Neuronal stem cell (in vitro differentiated cells): ENCODE data around the gene C9orf40.

Experiments
- DNase-seq: peaks from one replicate; pipeline ENCODE4 v3.0.0-alpha.2; 2013; ENCODE audit warnings: low spot score
- H2AFZ ChIP-seq: one replicate; pipeline ENCODE4 v1.6.1; 2013; ENCODE audit warnings: mild to moderate bottlenecking, low read length, inconsistent platforms
- H2AK5ac ChIP-seq: 2 replicates; pipeline ENCODE4 v1.6.1; 2013; ENCODE audit warnings: low read depth, mild to moderate bottlenecking, inconsistent platforms, low read length, moderate library complexity, mixed read lengths
- H2BK120ac ChIP-seq: 2 replicates; pipeline ENCODE4 v1.6.1; 2013; ENCODE audit warnings: low read depth, mild to moderate bottlenecking, inconsistent platforms, low read length, moderate library complexity, mixed read lengths
- H2BK12ac ChIP-seq: one replicate; pipeline ENCODE4 v1.6.1; 2013; ENCODE audit warnings: low read length, inconsistent platforms
- H2BK15ac ChIP-seq: 2 replicates; pipeline ENCODE4 v1.6.1; 2013; ENCODE audit warnings: mild to moderate bottlenecking, low read length, inconsistent platforms, mixed read lengths
- H2BK5ac ChIP-seq: one replicate; pipeline ENCODE4 v1.6.1; 2013; ENCODE audit warnings: inconsistent platforms, mild to moderate bottlenecking, low read length, moderate library complexity
- H3K14ac ChIP-seq: one replicate; pipeline ENCODE4 v1.6.1; 2013; ENCODE audit warnings: low read length, inconsistent platforms
- H3K18ac ChIP-seq: 2 replicates; pipeline ENCODE4 v1.6.1; 2013; ENCODE audit warnings: low read length, inconsistent platforms
- H3K23ac ChIP-seq: 2 replicates; pipeline ENCODE4 v1.6.1; 2013; ENCODE audit warnings: low read depth, mild to moderate bottlenecking, mixed read lengths, low read length, inconsistent platforms; ENCODE audit not compliant: poor library complexity
- H3K27ac ChIP-seq: replicated peaks from 3 replicates; pipeline ENCODE4 v1.5.1; 2013; ENCODE audit warnings: low read length, inconsistent platforms
- H3K27me3 ChIP-seq, 3 experiments: 2 replicates each; pipeline ENCODE4 v1.6.1; 2013; ENCODE audit warnings: low read length in 3 of 3, mild to moderate bottlenecking in 2 of 3, inconsistent platforms in 1 of 3, low read depth in 1 of 3, mixed read lengths in 1 of 3, moderate library complexity in 1 of 3; ENCODE audit not compliant: control insufficient read depth in 3 of 3, insufficient read depth in 3 of 3
- H3K36me3 ChIP-seq, 2 donors: replicated peaks in 1 of 2; 2 replicates each; pipeline ENCODE4 v1.6.1; 2013; ENCODE audit warnings: low read length in 2 of 2; ENCODE audit not compliant: control insufficient read depth in 2 of 2, insufficient read depth in 2 of 2
- H3K4ac ChIP-seq: 2 replicates; pipeline ENCODE4 v1.6.1; 2013; ENCODE audit warnings: inconsistent platforms, mild to moderate bottlenecking, low read length, moderate library complexity
- H3K4me1 ChIP-seq, 2 donors: 1 replicate in 1 of 2; 2 replicates in 1 of 2; pipeline ENCODE4 v1.6.1; 2013; ENCODE audit warnings: low read length in 2 of 2, low read depth in 1 of 2; ENCODE audit not compliant: control insufficient read depth in 2 of 2, insufficient read depth in 1 of 2
- H3K4me2 ChIP-seq: one replicate; pipeline ENCODE4 v1.6.1; 2013; ENCODE audit warnings: mild to moderate bottlenecking, low read length, inconsistent platforms; ENCODE audit not compliant: insufficient read depth, poor library complexity, severe bottlenecking
- H3K4me3 ChIP-seq, 2 donors: 2 replicates each; pipeline ENCODE4 v1.5.1; 2013; ENCODE audit warnings: low read length in 2 of 2, mild to moderate bottlenecking in 2 of 2, inconsistent platforms in 1 of 2, moderate library complexity in 1 of 2
- H3K79me1 ChIP-seq: one replicate; pipeline ENCODE4 v1.6.1; 2013; ENCODE audit warnings: low read depth, mild to moderate bottlenecking, inconsistent platforms, low read length, moderate library complexity
- H3K9ac ChIP-seq: one replicate; pipeline ENCODE4 v1.6.1; 2013; ENCODE audit warnings: mild to moderate bottlenecking, low read depth, low read length, inconsistent platforms; ENCODE audit not compliant: poor library complexity
- H3K9me3 ChIP-seq, 2 donors: replicated peaks in 1 of 2; 2 replicates each; pipeline versions ENCODE3 to v1.6.1; 2013; ENCODE audit warnings: low read length in 2 of 2, mild to moderate bottlenecking in 2 of 2, inconsistent platforms in 1 of 2, low read depth in 1 of 2, mixed read lengths in 1 of 2, moderate library complexity in 1 of 2; ENCODE audit not compliant: control insufficient read depth in 2 of 2, insufficient read depth in 1 of 2
- H4K8ac ChIP-seq: one replicate; pipeline ENCODE4 v1.6.1; 2013; ENCODE audit warnings: low read depth, mild to moderate bottlenecking, inconsistent platforms, low read length, moderate library complexity
- H4K91ac ChIP-seq: one replicate; pipeline ENCODE4 v1.6.1; 2013; ENCODE audit warnings: low read length, low read depth, mild to moderate bottlenecking, inconsistent platforms; ENCODE audit not compliant: poor library complexity
- WGBS, 2 donors: extraction: QIAGEN DNeasy Blood & Tissue Kit; methylation state at CpG; one replicate each; pipeline ENCODE4 v1.1.7; 2013; ENCODE audit warnings: missing lambda C conversion rate in 2 of 2, mixed read lengths in 1 of 2; ENCODE audit not compliant: insufficient read length in 2 of 2, insufficient replicate concordance in 1 of 2; ENCODE audit errors: extremely low coverage in 2 of 2; 5-methylcytosine and 5-hydroxymethylcytosine counted together

C9orf40 gene

GRCh38 chr9:74985041-74985440, 32.3 kb upstream of the C9orf40 start:
- no peak for DNase-seq
- Histone ChIP-seq H3K23ac (no peak overlapping the region), H3K9me3 (no peaks in the 10 kb centered on the region), H3K36me3 (peaks cover 0 to 11% of the 10 kb centered on the region in 2 donors), H3K4me3 (no peak overlapping the region), H2AFZ (no peak overlapping the region), H2BK5ac (no peak overlapping the region), H3K79me1 (no peaks in the 10 kb centered on the region), H4K8ac (no peak overlapping the region), H2BK120ac (no peak overlapping the region), H3K4me2 (no peak overlapping the region), H2BK12ac (no peak overlapping the region), H3K4ac (no peak overlapping the region), H3K4me1 (peaks cover 0 to 4% of the 10 kb centered on the region in 2 donors), H3K14ac (no peak overlapping the region), H2AK5ac (no peak overlapping the region), H4K91ac (no peak overlapping the region), H3K9ac (no peak overlapping the region), H3K18ac (no peak overlapping the region), H2BK15ac (no peak overlapping the region), H3K27me3 (no peaks in the 10 kb centered on the region), H3K27ac (no peak overlapping the region)

- no peaks in the 10 kb centered on the region for H3K9me3 ChIP-seq
- H4K91ac ChIP-seq: no peak overlapping the region
- no peak overlapping the region for H3K14ac ChIP-seq
- no peaks in the 10 kb centered on the region for H3K79me1 ChIP-seq
- H3K9ac ChIP-seq: no peak overlapping the region
- H3K23ac ChIP-seq: no peak overlapping the region
- no peak overlapping the region for H3K4ac ChIP-seq
- H3K27ac ChIP-seq: no peak overlapping the region
- no peak overlapping the region for H3K4me3 ChIP-seq
- H3K36me3 ChIP-seq: peaks cover 0 to 9% of the 10 kb centered on the region in 2 donors
- H2AFZ ChIP-seq: no peak overlapping the region
- H2BK15ac ChIP-seq: no peak overlapping the region
- no peak overlapping the region for H2BK5ac ChIP-seq
- no CpG with 5 or more reads among the region's 1 CpG for WGBS, 2 donors
- H2BK12ac ChIP-seq: no peak overlapping the region
- H3K4me1 ChIP-seq: peaks cover 0 to 4% of the 10 kb centered on the region in 2 donors
- no peak overlapping the region for H3K4me2 ChIP-seq
- no peaks in the 10 kb centered on the region for H3K27me3 ChIP-seq
- no peak for DNase-seq
- H4K8ac ChIP-seq: no peak overlapping the region
- H3K18ac ChIP-seq: no peak overlapping the region
- no peak overlapping the region for H2AK5ac ChIP-seq
- H2BK120ac ChIP-seq: no peak overlapping the region
Observed at GRCh38 chr9:74983709-74984108, 31.0 kb upstream of the C9orf40 start.

DNA sequence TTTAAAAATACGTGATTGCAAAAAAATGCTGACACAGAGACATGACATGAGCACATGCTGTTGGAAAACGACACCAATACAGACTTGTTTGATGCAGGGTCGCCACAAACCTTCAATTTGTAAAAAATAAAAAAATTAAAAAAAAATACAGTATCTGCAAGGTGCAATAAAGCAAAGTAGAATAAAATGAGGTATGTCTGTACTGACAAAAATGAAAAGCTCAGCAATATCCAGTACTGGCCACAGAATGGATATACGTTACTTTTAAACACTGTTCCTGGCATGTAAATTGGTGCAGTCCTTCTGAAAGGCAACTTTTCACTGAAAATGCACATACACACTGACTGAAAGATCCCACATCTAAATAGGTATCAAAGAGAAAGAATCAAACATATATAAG, 27.1 kb upstream of the C9orf40 start:
- Histone ChIP-seq H2AFZ (no peak overlapping the region), H3K9ac (no peak overlapping the region)

GRCh38 chr9:74977287-74977686, 24.6 kb upstream of the C9orf40 start:
- Histone ChIP-seq H3K4me1 (peaks cover 0 to 5% of the 10 kb centered on the region in 2 donors), H3K4ac (no peak overlapping the region), H3K14ac (no peak overlapping the region), H3K9me3 (peaks cover 0 to 5% of the 10 kb centered on the region in 2 donors), H2AK5ac (no peak overlapping the region), H3K9ac (no peak overlapping the region), H2AFZ (no peak overlapping the region), H2BK120ac (no peak overlapping the region), H2BK5ac (no peak overlapping the region), H3K23ac (no peak overlapping the region), H3K79me1 (no peaks in the 10 kb centered on the region), H4K91ac (no peak overlapping the region), H2BK15ac (no peak overlapping the region), H3K27me3 (no peaks in the 10 kb centered on the region), H2BK12ac (no peak overlapping the region), H3K18ac (no peak overlapping the region), H3K4me3 (no peak overlapping the region), H3K4me2 (no peak overlapping the region), H3K36me3 (peaks cover 0 to 3% of the 10 kb centered on the region in 2 donors), H3K27ac (no peak overlapping the region), H4K8ac (no peak overlapping the region)
- no peak for DNase-seq
- WGBS, 2 donors: no CpG with 5 or more reads among the region's 4 CpGs

More for the DNA sequence above, 27.1 kb upstream of the C9orf40 start:
- Histone ChIP-seq H2AK5ac (no peak overlapping the region), H2BK12ac (no peak overlapping the region), H2BK5ac (no peak overlapping the region), H3K14ac (no peak overlapping the region), H4K91ac (no peak overlapping the region), H3K4ac (no peak overlapping the region), H3K36me3 (peaks cover 0 to 9% of the 10 kb centered on the region in 2 donors), H3K27ac (no peak overlapping the region), H4K8ac (no peak overlapping the region), H3K4me2 (no peak overlapping the region), H3K79me1 (no peaks in the 10 kb centered on the region), H3K18ac (no peak overlapping the region), H3K23ac (no peak overlapping the region), H3K4me1 (no peaks in the 10 kb centered on the region), H2BK15ac (no peak overlapping the region), H3K9me3 (peaks cover 0 to 5% of the 10 kb centered on the region in 2 donors), H2BK120ac (no peak overlapping the region), H3K27me3 (no peaks in the 10 kb centered on the region), H3K4me3 (no peak overlapping the region)
- DNase-seq: no peak
- no CpG with 5 or more reads among the region's 4 CpGs for WGBS, 2 donors
